ENCODE results near the gene CACNA1E. TPM values are rescaled to one million over a fixed set of nuclear protein-coding genes. Genes with fewer than 3 reads are reported as not detected.

Gene CACNA1E
- total RNA-seq, 1 experiment from 2014 or later = not detected

GRCh38 chr1:181637998-181638397, 154.7 kb downstream of the CACNA1E start:
- intact Hi-C loops (cut with micrococcal nuclease; ENCODE audit: unreplicated experiment) = no loop called here
- H3K27me3 ChIP-seq (replicated peaks; ENCODE audit: insufficient read depth, low read depth, low read length, poor library complexity) = peaks cover 45% of the 10 kb centered on the region
- H3K4me3 ChIP-seq (ENCODE audit: low read depth, low read length, poor library complexity, severe bottlenecking) = no peak overlapping the region
- no peaks in the 10 kb centered on the region for H3K36me3 ChIP-seq (ENCODE audit: insufficient read depth, low read length, poor library complexity, severe bottlenecking)
- no peak for TF ChIP-seq CTCF (conservative IDR thresholded peaks at IDR 0.05; ENCODE audit: low read depth, low read length)
- TF ChIP-seq EZH2 (IDR thresholded peaks at IDR 0.05; ENCODE audit: borderline replicate concordance, low read depth, low read length, poor library complexity, severe bottlenecking) = no peak
- no peak for DNase-seq (ENCODE audit: low spot score)
- ChIA-PET CTCF (no interaction called here), POLR2A (ENCODE audit: low non-redundant PET) (no interaction called here)
- no peak overlapping the region for H3K27ac ChIP-seq (ENCODE audit: low read depth, low read length, poor library complexity, severe bottlenecking)
- no peaks in the 10 kb centered on the region for H3K9me3 ChIP-seq (ENCODE audit: low read depth, low read length, poor library complexity, severe bottlenecking)
- H3K4me1 ChIP-seq (ENCODE audit: insufficient read depth, low read length, poor library complexity, severe bottlenecking) = no peaks in the 10 kb centered on the region
- BruUV-seq (replicated peaks) = no TSS peak

- CTCF ChIA-PET = no interaction called here
- H3K27me3 ChIP-seq (replicated peaks; ENCODE audit: insufficient read depth, low read depth, low read length, poor library complexity) = peaks cover 35% of the 10 kb centered on the region
- POLR2A ChIA-PET (ENCODE audit: low non-redundant PET) = no interaction called here
- no TSS peak for BruUV-seq (replicated peaks)
- no peaks in the 10 kb centered on the region for H3K9me3 ChIP-seq (ENCODE audit: low read depth, low read length, poor library complexity, severe bottlenecking)
- H3K27ac ChIP-seq (ENCODE audit: low read depth, low read length, poor library complexity, severe bottlenecking) = no peak overlapping the region
- intact Hi-C loops (cut with micrococcal nuclease; ENCODE audit: unreplicated experiment) = no loop called here
- H3K36me3 ChIP-seq (ENCODE audit: insufficient read depth, low read length, poor library complexity, severe bottlenecking) = no peaks in the 10 kb centered on the region
- H3K4me3 ChIP-seq (ENCODE audit: low read depth, low read length, poor library complexity, severe bottlenecking) = no peak overlapping the region
- TF ChIP-seq EZH2 (IDR thresholded peaks at IDR 0.05; ENCODE audit: borderline replicate concordance, low read depth, low read length, poor library complexity, severe bottlenecking) (no peak), CTCF (conservative IDR thresholded peaks at IDR 0.05; ENCODE audit: low read depth, low read length) (no peak)
- DNase-seq (ENCODE audit: low spot score) = no peak
- H3K4me1 ChIP-seq (ENCODE audit: insufficient read depth, low read length, poor library complexity, severe bottlenecking) = no peaks in the 10 kb centered on the region
Observed at GRCh38 chr1:181640956-181641355, 157.6 kb downstream of the CACNA1E start.

GRCh38 chr1:181643631-181644030, 160.3 kb downstream of the CACNA1E start:
- Histone ChIP-seq H3K36me3 (ENCODE audit: insufficient read depth, low read length, poor library complexity, severe bottlenecking) (no peaks in the 10 kb centered on the region), H3K9me3 (ENCODE audit: low read depth, low read length, poor library complexity, severe bottlenecking) (no peaks in the 10 kb centered on the region), H3K4me1 (ENCODE audit: insufficient read depth, low read length, poor library complexity, severe bottlenecking) (no peaks in the 10 kb centered on the region), H3K4me3 (ENCODE audit: low read depth, low read length, poor library complexity, severe bottlenecking) (no peak overlapping the region), H3K27me3 (replicated peaks; ENCODE audit: insufficient read depth, low read depth, low read length, poor library complexity) (peaks cover 47% of the 10 kb centered on the region), H3K27ac (ENCODE audit: low read depth, low read length, poor library complexity, severe bottlenecking) (no peak overlapping the region)
- POLR2A ChIA-PET (ENCODE audit: low non-redundant PET) = no interaction called here
- DNase-seq (ENCODE audit: low spot score) = no peak
- intact Hi-C loops (cut with micrococcal nuclease; ENCODE audit: unreplicated experiment) = no loop called here
- CTCF ChIA-PET = no interaction called here
- no TSS peak for BruUV-seq (replicated peaks)
- TF ChIP-seq EZH2 (IDR thresholded peaks at IDR 0.05; ENCODE audit: borderline replicate concordance, low read depth, low read length, poor library complexity, severe bottlenecking) (no peak), CTCF (conservative IDR thresholded peaks at IDR 0.05; ENCODE audit: low read depth, low read length) (no peak)
